Suprapubic skin (tissue), 4 donors: Measurements from ENCODE around the gene MYO18A. TPM values are rescaled to one million over a fixed set of nuclear protein-coding genes. Genes with fewer than 3 reads are reported as not detected.
A peak's percentile ranks its signal among the peaks of the same experiment; 100 is the strongest.

ENCODE experiments used
- DNase-seq, 2 donors: peaks; one replicate each; pipeline ENCODE4 v3.0.0-alpha.2; 2019; ENCODE audit warnings: low spot score in 2 of 2
- H3K27ac ChIP-seq: fragments of 200-600 bp; sonication (generic); one replicate; pipeline ENCODE4 v1.5.1; 2019
- H3K27me3 ChIP-seq: fragments of 200-600 bp; sonication (generic); one replicate; pipeline ENCODE4 v1.5.1; 2019
- H3K36me3 ChIP-seq: fragments of 200-600 bp; sonication (generic); one replicate; pipeline ENCODE4 v1.5.1; 2019
- H3K4me1 ChIP-seq: fragments of 200-600 bp; sonication (generic); one replicate; pipeline ENCODE4 v1.5.1; 2019
- H3K4me3 ChIP-seq: fragments of 200-600 bp; sonication (generic); one replicate; pipeline ENCODE4 v1.5.1; 2019; ENCODE audit warnings: mild to moderate bottlenecking
- H3K9me3 ChIP-seq: fragments of 200-600 bp; sonication (generic); one replicate; pipeline ENCODE4 v1.5.1; 2019
- CTCF ChIP-seq, 2 donors: fragments of 200-600 bp in 1 of 2; fragments of 450-650 bp in 1 of 2; sonication (generic) in 1 of 2; IDR thresholded peaks; one replicate each; pipeline ENCODE4 v1.5.1; 2016 to 2019; ENCODE audit warnings: antibody characterized with exemption in 2 of 2, mild to moderate bottlenecking in 1 of 2, moderate library complexity in 1 of 2
- EP300 ChIP-seq: sonication (generic); formaldehyde crosslinking; IDR thresholded peaks from one replicate; pipeline ENCODE4 v1.6.1; 2017; ENCODE audit warnings: antibody characterized with exemption
- POLR2A ChIP-seq, 2 donors: fragments of 450-650 bp; IDR thresholded peaks; one replicate each; pipeline ENCODE4 v1.6.1; 2017; ENCODE audit warnings: antibody characterized with exemption in 2 of 2, mild to moderate bottlenecking in 2 of 2, moderate library complexity in 2 of 2
- POLR2AphosphoS5 ChIP-seq, 3 donors: sonication (generic); formaldehyde crosslinking; IDR thresholded peaks; one replicate each; pipeline ENCODE4 v1.6.1; 2017; ENCODE audit warnings: antibody characterized with exemption in 3 of 3
- WGBS: methylation state at CpG from one replicate; pipeline ENCODE4 v1.1.5; 2018; 5-methylcytosine and 5-hydroxymethylcytosine counted together
- total RNA-seq, 4 donors: library from RNA; depleted of rRNA; stranded (reverse); fragments of >200 nt; gene quantifications; one replicate each; pipeline ENCODE4 v1.1.0, GENCODE V29; 2016

MYO18A gene
- total RNA-seq, 4 donors from 2014 or later: 87.6 to 253 (median 106) TPM

- 51% methylated on average over 5 of the region's 5 CpGs for WGBS
- peak overlapping the region; percentile 39 for H3K27ac ChIP-seq
- H3K9me3 ChIP-seq: no peaks in the 10 kb centered on the region
- peaks cover 12% of the 10 kb centered on the region for H3K4me1 ChIP-seq
- TF ChIP-seq POLR2AphosphoS5 (IDR thresholded peaks at IDR 0.05) (no peak), POLR2A (IDR thresholded peaks at IDR 0.05) (no peak), EP300 (no peak), CTCF (IDR thresholded peaks at IDR 0.05) (no peak)
- no peak overlapping the region for H3K4me3 ChIP-seq
- no peaks in the 10 kb centered on the region for H3K27me3 ChIP-seq
- H3K36me3 ChIP-seq: no peaks in the 10 kb centered on the region
- DNase-seq: no peak
These were observed 32.5 kb upstream of the MYO18A start for GRCh38 chr17:29212681-29213121.

GRCh38 chr17:29212094-29212631 is 32.0 kb upstream of the MYO18A start:
- TF ChIP-seq CTCF (IDR thresholded peaks at IDR 0.05) (no peak), POLR2A (IDR thresholded peaks at IDR 0.05) (no peak), EP300 (no peak), POLR2AphosphoS5 (IDR thresholded peaks at IDR 0.05) (no peak)
- no peak overlapping the region for H3K4me3 ChIP-seq

GRCh38 chr17:29210879-29211278 is 30.7 kb upstream of the MYO18A start:
- Histone ChIP-seq H3K27ac (no peak overlapping the region), H3K36me3 (no peaks in the 10 kb centered on the region), H3K4me1 (peaks cover 12% of the 10 kb centered on the region), H3K27me3 (no peaks in the 10 kb centered on the region), H3K4me3 (no peak overlapping the region), H3K9me3 (no peaks in the 10 kb centered on the region)
- 67% methylated on average over 2 of the region's 2 CpGs for WGBS
- TF ChIP-seq EP300 (no peak), CTCF (IDR thresholded peaks at IDR 0.05) (no peak), POLR2A (IDR thresholded peaks at IDR 0.05) (no peak), POLR2AphosphoS5 (IDR thresholded peaks at IDR 0.05) (no peak)
- DNase-seq: no peak

More at GRCh38 chr17:29212094-29212631, 32.0 kb upstream of the MYO18A start:
- WGBS: 100% methylated on average over 1 of the region's 1 CpG
- no peak for DNase-seq
- Histone ChIP-seq H3K4me1 (peaks cover 12% of the 10 kb centered on the region), H3K36me3 (no peaks in the 10 kb centered on the region), H3K27me3 (no peaks in the 10 kb centered on the region), H3K9me3 (no peaks in the 10 kb centered on the region), H3K27ac (no peak overlapping the region)

- Histone ChIP-seq H3K27me3 (no peaks in the 10 kb centered on the region), H3K4me1 (peaks cover 12% of the 10 kb centered on the region), H3K36me3 (no peaks in the 10 kb centered on the region), H3K4me3 (no peak overlapping the region), H3K27ac (no peak overlapping the region), H3K9me3 (no peaks in the 10 kb centered on the region)
- DNase-seq: no peak
- WGBS: 87% methylated on average over 5 of the region's 5 CpGs
- TF ChIP-seq EP300 (no peak), CTCF (IDR thresholded peaks at IDR 0.05) (no peak), POLR2A (IDR thresholded peaks at IDR 0.05) (no peak), POLR2AphosphoS5 (IDR thresholded peaks at IDR 0.05) (no peak)
These were observed 28.9 kb upstream of the MYO18A start for GRCh38 chr17:29209073-29209472.

GRCh38 chr17:29207975-29208374 is 27.8 kb upstream of the MYO18A start:
- Histone ChIP-seq H3K27ac (no peak overlapping the region), H3K9me3 (no peaks in the 10 kb centered on the region), H3K4me1 (peaks cover 7% of the 10 kb centered on the region), H3K27me3 (no peaks in the 10 kb centered on the region), H3K36me3 (no peaks in the 10 kb centered on the region), H3K4me3 (no peak overlapping the region)
- 82% methylated on average over 2 of the region's 2 CpGs for WGBS
- no peak for TF ChIP-seq POLR2A (IDR thresholded peaks at IDR 0.05)
- TF ChIP-seq EP300: no peak
- no peak for TF ChIP-seq POLR2AphosphoS5 (IDR thresholded peaks at IDR 0.05)
- TF ChIP-seq CTCF (IDR thresholded peaks at IDR 0.05): no peak
- DNase-seq: no peak
